Rectal smooth muscle tissue (tissue), 1 donor: ENCODE data around the gene MSN.
A peak's percentile ranks its signal among the peaks of the same experiment; 100 is the strongest.
"Not testable (repeated sequence)": the region's sequence is repeated elsewhere in the genome, so short reads cannot be mapped to it uniquely, and the experiment has no call there.

Experiments
- H3K27ac ChIP-seq: one replicate; pipeline ENCODE4 v1.7.0; 2013; ENCODE audit warnings: low read depth, low read length, inconsistent platforms
- H3K27me3 ChIP-seq: one replicate; pipeline ENCODE4 v1.7.0; 2013; ENCODE audit warnings: low read length; ENCODE audit not compliant: control insufficient read depth, insufficient read depth
- H3K36me3 ChIP-seq: one replicate; pipeline ENCODE4 v1.7.0; 2013; ENCODE audit warnings: low read length; ENCODE audit not compliant: control insufficient read depth, insufficient read depth
- H3K4me1 ChIP-seq: one replicate; pipeline ENCODE4 v1.7.0; 2013; ENCODE audit warnings: low read length; ENCODE audit not compliant: control insufficient read depth, insufficient read depth
- H3K4me3 ChIP-seq: one replicate; pipeline ENCODE4 v1.7.0; 2013; ENCODE audit warnings: low read length
- H3K9ac ChIP-seq: one replicate; pipeline ENCODE4 v1.7.0; 2013; ENCODE audit warnings: low read length

Gene MSN

GRCh38 chrX:65647801-65648200 lies 19.7 kb upstream of the MSN start:
- Histone ChIP-seq H3K4me3 (no peak overlapping the region), H3K27me3 (no peaks in the 10 kb centered on the region), H3K36me3 (no peaks in the 10 kb centered on the region), H3K27ac (no peak overlapping the region), H3K4me1 (peaks cover 16% of the 10 kb centered on the region), H3K9ac (no peak overlapping the region)

DNA sequence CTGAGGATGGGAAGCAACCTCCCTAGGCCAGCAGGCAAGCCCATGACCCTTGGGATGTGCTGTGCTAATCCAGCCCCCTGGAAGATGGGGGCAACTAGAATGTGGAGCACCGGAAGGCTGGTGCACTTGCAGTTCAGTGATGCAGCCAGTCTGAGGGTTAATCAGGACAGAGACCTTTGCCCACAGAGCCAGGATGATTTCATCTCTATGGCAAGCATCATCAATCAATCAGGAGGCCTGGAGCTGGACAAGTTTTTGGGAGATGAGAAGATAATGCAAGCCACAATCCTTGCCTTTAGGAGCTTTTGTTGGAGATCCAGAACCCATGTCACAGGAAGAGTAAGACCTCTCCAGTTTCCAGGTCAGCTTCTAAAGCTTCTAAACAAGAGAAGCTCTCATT lies 15.4 kb upstream of the MSN start:
- no peak overlapping the region for H3K27ac ChIP-seq
- H3K4me3 ChIP-seq, result no peak overlapping the region
- H3K36me3 ChIP-seq, result no peaks in the 10 kb centered on the region
- peaks cover 8% of the 10 kb centered on the region for H3K4me1 ChIP-seq
- no peaks in the 10 kb centered on the region for H3K27me3 ChIP-seq
- H3K9ac ChIP-seq, result no peak overlapping the region

DNA sequence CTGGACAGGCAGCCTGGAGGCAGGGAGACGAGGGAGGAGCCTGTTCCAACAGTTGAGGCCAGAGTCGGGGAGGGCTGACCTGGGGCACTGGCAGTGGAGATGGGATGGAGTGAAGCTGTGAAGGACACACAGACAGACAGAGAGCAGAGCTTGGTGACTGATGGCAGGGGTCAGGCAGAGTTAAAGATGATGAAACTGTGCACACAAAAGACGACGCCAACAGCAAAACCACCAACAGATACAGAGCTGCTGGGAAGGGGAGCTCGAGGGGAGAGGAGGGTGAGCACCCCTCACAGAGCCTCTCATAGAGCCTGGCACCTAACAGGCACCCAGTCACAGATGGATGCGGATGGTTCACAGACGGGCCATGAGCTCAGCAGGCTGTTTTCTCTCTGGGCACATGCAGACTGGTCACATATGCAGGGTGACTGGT lies 10.4 kb upstream of the MSN start:
- not testable (repeated sequence) for H3K9ac ChIP-seq, H3K36me3 ChIP-seq, H3K4me3 ChIP-seq, H3K27me3 ChIP-seq, H3K4me1 ChIP-seq
- H3K27ac ChIP-seq, result peak overlapping the region; percentile 38

- no peak overlapping the region for H3K9ac ChIP-seq
- no peaks in the 10 kb centered on the region for H3K27me3 ChIP-seq
- no peaks in the 10 kb centered on the region for H3K36me3 ChIP-seq
Observed at GRCh38 chrX:65657659-65658058, 9.8 kb upstream of the MSN start.

GRCh38 chrX:65658229-65658628 lies 9.2 kb upstream of the MSN start:
- Histone ChIP-seq H3K4me3 (no peak overlapping the region), H3K9ac (no peak overlapping the region), H3K4me1 (peaks cover 8% of the 10 kb centered on the region), H3K36me3 (no peaks in the 10 kb centered on the region), H3K27me3 (no peaks in the 10 kb centered on the region), H3K27ac (no peak overlapping the region)

More at GRCh38 chrX:65657659-65658058, 9.8 kb upstream of the MSN start:
- Histone ChIP-seq H3K4me3 (no peak overlapping the region), H3K27ac (no peak overlapping the region), H3K4me1 (peaks cover 8% of the 10 kb centered on the region)

DNA sequence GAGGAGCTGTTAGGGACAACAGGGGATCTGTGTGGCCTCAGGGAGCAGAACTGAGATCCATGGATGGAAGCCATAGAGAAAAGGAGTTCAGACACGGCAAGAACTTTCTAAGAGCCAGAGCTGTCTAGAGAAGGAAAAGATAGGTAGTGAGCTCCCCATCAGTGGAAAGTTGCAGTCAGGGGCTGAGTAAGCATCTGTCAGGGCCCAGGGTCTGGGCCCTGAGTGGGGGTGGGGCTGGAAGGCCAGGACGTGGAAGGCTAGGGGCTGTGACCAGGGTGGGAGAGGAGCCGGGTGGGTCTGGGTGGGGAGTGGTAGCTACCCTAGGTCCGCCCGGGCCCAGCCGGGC lies 324 bp upstream of the MSN start:
- H3K4me3 ChIP-seq, result peak overlapping the region; percentile 5
- H3K27ac ChIP-seq, result peak overlapping the region; percentile 97

GRCh38 chrX:65668377-65669310 lies 1.2 kb downstream of the MSN start:
- Histone ChIP-seq H3K36me3 (no peaks in the 10 kb centered on the region), H3K4me1 (peaks cover 5% of the 10 kb centered on the region), H3K4me3 (peak overlapping the region; percentile 85), H3K27ac (peak overlapping the region; percentile 97), H3K9ac (peak overlapping the region; percentile 87), H3K27me3 (no peaks in the 10 kb centered on the region)

More for the DNA sequence above, 324 bp upstream of the MSN start:
- H3K9ac ChIP-seq, result no peak overlapping the region
- no peaks in the 10 kb centered on the region for H3K27me3 ChIP-seq
- H3K36me3 ChIP-seq, result no peaks in the 10 kb centered on the region
- peaks cover 2% of the 10 kb centered on the region for H3K4me1 ChIP-seq

- Histone ChIP-seq H3K4me1 (peaks cover 9% of the 10 kb centered on the region), H3K27ac (peak overlapping the region; percentile 56), H3K27me3 (no peaks in the 10 kb centered on the region), H3K9ac (no peak overlapping the region), H3K4me3 (no peak overlapping the region), H3K36me3 (no peaks in the 10 kb centered on the region)
Observed at GRCh38 chrX:65671286-65671685, 3.8 kb downstream of the MSN start.

DNA sequence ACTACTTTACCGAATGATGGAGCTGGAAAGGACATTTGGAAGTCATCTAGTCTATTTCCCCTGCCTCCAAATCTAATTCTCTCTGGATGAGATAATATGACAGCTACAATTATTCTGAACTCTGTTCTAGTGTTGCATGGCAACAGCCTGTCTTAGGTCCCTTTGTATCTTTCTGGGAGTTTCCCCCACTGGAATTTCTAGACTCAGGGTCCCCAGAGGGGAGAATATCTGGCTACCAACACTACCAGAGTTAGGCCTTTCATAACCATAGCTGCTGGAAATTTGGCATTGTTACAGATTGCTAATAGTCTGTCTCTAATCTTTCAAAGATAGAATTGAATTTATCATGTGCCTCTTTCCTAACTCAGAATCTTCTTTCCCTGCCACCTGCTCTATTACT lies 4.5 kb downstream of the MSN start:
- Histone ChIP-seq H3K4me3 (no peak overlapping the region), H3K27me3 (no peaks in the 10 kb centered on the region), H3K36me3 (no peaks in the 10 kb centered on the region), H3K9ac (no peak overlapping the region), H3K27ac (peak overlapping the region; percentile 56), H3K4me1 (peaks cover 9% of the 10 kb centered on the region)

- Histone ChIP-seq H3K4me1 (peaks cover 15% of the 10 kb centered on the region), H3K4me3 (peak overlapping the region; percentile 2), H3K36me3 (no peaks in the 10 kb centered on the region), H3K27me3 (no peaks in the 10 kb centered on the region), H3K9ac (no peak overlapping the region), H3K27ac (peak overlapping the region; percentile 70)
Observed at GRCh38 chrX:65673857-65674203, 6.4 kb downstream of the MSN start.

DNA sequence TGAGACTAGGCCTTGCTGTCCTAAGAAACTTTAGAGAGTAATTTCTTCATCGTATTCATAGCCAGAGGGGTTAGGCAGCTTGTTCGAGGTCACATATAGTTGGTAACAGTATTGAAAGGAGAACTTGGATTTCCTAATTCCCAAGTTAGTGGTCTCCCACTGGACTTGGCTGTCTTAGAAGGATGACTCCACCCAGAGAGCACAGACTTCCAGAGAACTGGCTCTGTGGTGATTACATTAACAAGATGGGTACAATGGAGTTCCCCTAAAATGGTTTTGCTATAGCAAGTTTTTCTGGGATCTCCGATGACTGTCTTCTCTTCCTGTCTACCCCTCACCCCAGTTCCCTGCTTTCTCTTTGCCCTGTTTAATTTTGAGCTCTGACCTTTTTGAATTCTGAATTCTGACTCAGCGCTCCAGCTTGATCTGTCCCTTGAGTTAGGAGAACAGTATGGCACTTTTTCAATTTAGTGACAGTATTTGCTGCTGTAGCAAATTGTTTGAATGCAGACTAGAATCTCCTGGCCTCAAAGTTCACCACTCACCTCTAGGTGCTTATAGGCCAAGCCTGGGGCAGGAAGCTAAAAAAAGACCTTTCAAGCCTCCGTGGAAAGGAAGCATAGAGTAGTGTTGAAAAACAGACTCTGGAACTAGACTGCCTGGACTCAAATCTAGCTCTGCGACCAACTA lies 6.9 kb downstream of the MSN start:
- peak overlapping the region; percentile 2 for H3K4me3 ChIP-seq
- no peaks in the 10 kb centered on the region for H3K27me3 ChIP-seq
- H3K27ac ChIP-seq, result peak overlapping the region; percentile 70
- H3K36me3 ChIP-seq, result no peaks in the 10 kb centered on the region
- peaks cover 18% of the 10 kb centered on the region for H3K4me1 ChIP-seq
- H3K9ac ChIP-seq, result no peak overlapping the region

DNA sequence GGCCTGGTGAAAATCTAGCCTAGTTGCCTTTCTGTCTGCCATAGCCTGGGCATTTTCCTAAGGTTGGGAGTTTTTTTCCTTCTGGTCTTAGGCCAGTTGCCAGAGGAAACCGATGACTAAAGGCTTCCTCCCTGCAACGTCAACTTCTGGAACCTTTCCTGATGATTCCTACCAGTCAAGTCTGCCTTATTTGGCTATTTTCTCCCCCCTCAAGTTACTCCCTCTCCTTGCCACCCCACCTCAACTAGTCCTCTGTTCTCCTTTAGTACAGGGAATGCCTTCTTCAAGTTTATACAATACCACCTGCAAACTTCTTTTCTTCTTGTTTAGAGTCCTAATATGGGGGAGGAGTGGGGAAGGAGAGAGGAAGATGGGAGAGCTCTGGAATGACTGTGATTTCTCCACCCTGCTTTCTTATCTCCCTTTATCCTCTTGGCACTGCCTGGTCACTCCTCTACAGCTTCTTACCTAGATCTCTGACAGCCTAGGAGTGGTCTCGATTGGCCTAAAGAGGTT lies 10.6 kb downstream of the MSN start:
- H3K9ac ChIP-seq, result no peak overlapping the region
- no peaks in the 10 kb centered on the region for H3K27me3 ChIP-seq
- peaks cover 16% of the 10 kb centered on the region for H3K4me1 ChIP-seq
- H3K4me3 ChIP-seq, result no peak overlapping the region
- peak overlapping the region; percentile 87 for H3K27ac ChIP-seq
- no peaks in the 10 kb centered on the region for H3K36me3 ChIP-seq
